ENCODE measurements around the gene UMOD.

GRCh38 chr16:20385844-20386832, 33.6 kb upstream of the UMOD start:
- TF ChIP-seq CTCF (IDR thresholded peaks at IDR 0.05; ENCODE audit: insufficient read depth, low read length, poor library complexity, severe bottlenecking) (peak; percentile 85), EZH2phosphoT487 (conservative IDR thresholded peaks at IDR 0.05; ENCODE audit: low read length) (no peak)

Measured in SU-DHL-6 (cell line).